ENCODE results near the gene PNMA5. TPM values are rescaled to one million over a fixed set of nuclear protein-coding genes. Genes with fewer than 3 reads are reported as not detected.

PNMA5 gene
- total RNA-seq, 1 experiment from 2014 or later: not detected

DNA sequence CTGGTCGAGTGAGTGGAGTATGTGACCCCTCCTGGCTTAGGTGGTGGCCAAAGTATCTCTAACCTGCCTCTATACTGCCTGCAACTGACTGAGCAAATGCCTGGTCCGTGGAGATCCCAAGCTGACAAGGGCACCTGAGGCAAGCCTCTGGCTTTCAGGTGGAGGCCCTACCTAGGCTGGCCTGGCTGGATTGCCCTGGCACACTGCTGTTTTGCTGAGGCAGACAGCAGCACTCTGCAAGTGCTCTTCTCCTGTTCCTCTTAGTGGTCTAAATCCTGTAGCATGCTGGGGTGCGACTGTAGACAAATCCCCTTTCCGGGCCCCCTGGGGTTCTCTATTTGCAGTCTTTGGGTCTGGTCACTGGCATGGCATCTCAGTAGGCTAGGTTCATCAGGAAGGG, 44.8 kb downstream of the PNMA5 start:
- no peak for ATAC-seq
- H4K20me1 ChIP-seq (ENCODE audit: low read length): no peaks in the 10 kb centered on the region
- no peak overlapping the region for H3K4me3 ChIP-seq (ENCODE audit: low read length)
- no peak overlapping the region for H2AFZ ChIP-seq (ENCODE audit: low read length)
- H3K9me3 ChIP-seq (ENCODE audit: low read length): no peaks in the 10 kb centered on the region
- no peaks in the 10 kb centered on the region for H3F3A ChIP-seq (ENCODE audit: low read length, unreplicated experiment)
- ChIA-PET CTCF (no interaction called here), POLR2A (ENCODE audit: unreplicated experiment) (no interaction called here)
- no peaks in the 10 kb centered on the region for H3K9me2 ChIP-seq (replicated peaks; ENCODE audit: low read length)
- no peak overlapping the region for H3K4me2 ChIP-seq (ENCODE audit: low read length)
- no TSS peak for BruUV-seq (replicated peaks)
- TF ChIP-seq EZH2 (IDR thresholded peaks at IDR 0.05; ENCODE audit: low read length, unreplicated experiment) (no peak), EZH2phosphoT487 (IDR thresholded peaks at IDR 0.05; ENCODE audit: borderline replicate concordance, low read length) (no peak)
- TF ChIP-seq, protein P1, sequence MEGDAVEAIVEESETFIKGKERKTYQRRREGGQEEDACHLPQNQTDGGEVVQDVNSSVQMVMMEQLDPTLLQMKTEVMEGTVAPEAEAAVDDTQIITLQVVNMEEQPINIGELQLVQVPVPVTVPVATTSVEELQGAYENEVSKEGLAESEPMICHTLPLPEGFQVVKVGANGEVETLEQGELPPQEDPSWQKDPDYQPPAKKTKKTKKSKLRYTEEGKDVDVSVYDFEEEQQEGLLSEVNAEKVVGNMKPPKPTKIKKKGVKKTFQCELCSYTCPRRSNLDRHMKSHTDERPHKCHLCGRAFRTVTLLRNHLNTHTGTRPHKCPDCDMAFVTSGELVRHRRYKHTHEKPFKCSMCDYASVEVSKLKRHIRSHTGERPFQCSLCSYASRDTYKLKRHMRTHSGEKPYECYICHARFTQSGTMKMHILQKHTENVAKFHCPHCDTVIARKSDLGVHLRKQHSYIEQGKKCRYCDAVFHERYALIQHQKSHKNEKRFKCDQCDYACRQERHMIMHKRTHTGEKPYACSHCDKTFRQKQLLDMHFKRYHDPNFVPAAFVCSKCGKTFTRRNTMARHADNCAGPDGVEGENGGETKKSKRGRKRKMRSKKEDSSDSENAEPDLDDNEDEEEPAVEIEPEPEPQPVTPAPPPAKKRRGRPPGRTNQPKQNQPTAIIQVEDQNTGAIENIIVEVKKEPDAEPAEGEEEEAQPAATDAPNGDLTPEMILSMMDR (conservative IDR thresholded peaks at IDR 0.05; ENCODE audit: low read depth, low read length): no peak
- H3K36me3 ChIP-seq (ENCODE audit: low read depth, low read length): peaks cover 16% of the 10 kb centered on the region
- H3K9ac ChIP-seq (ENCODE audit: low read length): no peak overlapping the region
- no peaks in the 10 kb centered on the region for H3K27me3 ChIP-seq (ENCODE audit: low read length)
- no peak for DNase-seq
- intact Hi-C loops (cut with micrococcal nuclease): no loop called here
- H3K79me2 ChIP-seq (ENCODE audit: low read length): no peaks in the 10 kb centered on the region
- no peak overlapping the region for H3K27ac ChIP-seq (ENCODE audit: low read length)
- H3K4me1 ChIP-seq (ENCODE audit: insufficient read depth, low read length): no peaks in the 10 kb centered on the region

DNA sequence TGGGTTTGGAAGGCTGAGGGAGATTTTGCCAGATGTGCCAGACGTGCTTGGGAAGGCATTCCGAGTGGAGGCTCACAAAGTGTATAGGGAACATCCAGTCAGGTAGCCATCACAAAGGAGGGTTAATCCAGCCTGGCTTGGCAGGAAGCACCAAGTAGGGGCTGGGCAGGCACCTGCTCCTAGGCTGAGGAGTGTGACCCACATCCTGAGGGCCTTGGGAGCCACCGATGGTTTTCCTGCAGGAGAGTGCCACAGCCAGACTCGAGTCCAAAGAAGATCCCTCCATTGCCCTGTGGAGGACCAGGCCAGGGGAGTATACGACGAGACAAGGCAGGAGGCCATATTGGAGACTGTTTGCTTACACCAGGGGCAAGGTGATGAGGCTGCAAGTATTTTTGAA, 47.2 kb downstream of the PNMA5 start:
- Histone ChIP-seq H3K9me3 (ENCODE audit: low read length) (no peaks in the 10 kb centered on the region), H3K27me3 (ENCODE audit: low read length) (no peaks in the 10 kb centered on the region), H3K9ac (ENCODE audit: low read length) (no peak overlapping the region), H3K79me2 (ENCODE audit: low read length) (no peaks in the 10 kb centered on the region), H3K27ac (ENCODE audit: low read length) (no peak overlapping the region), H3K36me3 (ENCODE audit: low read depth, low read length) (peaks cover 14% of the 10 kb centered on the region), H3K4me1 (ENCODE audit: insufficient read depth, low read length) (no peaks in the 10 kb centered on the region), H4K20me1 (ENCODE audit: low read length) (no peaks in the 10 kb centered on the region), H3K9me2 (replicated peaks; ENCODE audit: low read length) (no peaks in the 10 kb centered on the region), H3K4me3 (ENCODE audit: low read length) (no peak overlapping the region), H3K4me2 (ENCODE audit: low read length) (no peak overlapping the region), H3F3A (ENCODE audit: low read length, unreplicated experiment) (no peaks in the 10 kb centered on the region), H2AFZ (ENCODE audit: low read length) (no peak overlapping the region)
- ATAC-seq (no peak), DNase-seq (no peak)
- TF ChIP-seq, protein P1 (conservative IDR thresholded peaks at IDR 0.05; ENCODE audit: low read depth, low read length): no peak
- no peak for TF ChIP-seq EZH2 (IDR thresholded peaks at IDR 0.05; ENCODE audit: low read length, unreplicated experiment)
- ChIA-PET CTCF (no interaction called here), POLR2A (ENCODE audit: unreplicated experiment) (no interaction called here)
- intact Hi-C loops (cut with micrococcal nuclease): no loop called here
- no TSS peak for BruUV-seq (replicated peaks)

DNA sequence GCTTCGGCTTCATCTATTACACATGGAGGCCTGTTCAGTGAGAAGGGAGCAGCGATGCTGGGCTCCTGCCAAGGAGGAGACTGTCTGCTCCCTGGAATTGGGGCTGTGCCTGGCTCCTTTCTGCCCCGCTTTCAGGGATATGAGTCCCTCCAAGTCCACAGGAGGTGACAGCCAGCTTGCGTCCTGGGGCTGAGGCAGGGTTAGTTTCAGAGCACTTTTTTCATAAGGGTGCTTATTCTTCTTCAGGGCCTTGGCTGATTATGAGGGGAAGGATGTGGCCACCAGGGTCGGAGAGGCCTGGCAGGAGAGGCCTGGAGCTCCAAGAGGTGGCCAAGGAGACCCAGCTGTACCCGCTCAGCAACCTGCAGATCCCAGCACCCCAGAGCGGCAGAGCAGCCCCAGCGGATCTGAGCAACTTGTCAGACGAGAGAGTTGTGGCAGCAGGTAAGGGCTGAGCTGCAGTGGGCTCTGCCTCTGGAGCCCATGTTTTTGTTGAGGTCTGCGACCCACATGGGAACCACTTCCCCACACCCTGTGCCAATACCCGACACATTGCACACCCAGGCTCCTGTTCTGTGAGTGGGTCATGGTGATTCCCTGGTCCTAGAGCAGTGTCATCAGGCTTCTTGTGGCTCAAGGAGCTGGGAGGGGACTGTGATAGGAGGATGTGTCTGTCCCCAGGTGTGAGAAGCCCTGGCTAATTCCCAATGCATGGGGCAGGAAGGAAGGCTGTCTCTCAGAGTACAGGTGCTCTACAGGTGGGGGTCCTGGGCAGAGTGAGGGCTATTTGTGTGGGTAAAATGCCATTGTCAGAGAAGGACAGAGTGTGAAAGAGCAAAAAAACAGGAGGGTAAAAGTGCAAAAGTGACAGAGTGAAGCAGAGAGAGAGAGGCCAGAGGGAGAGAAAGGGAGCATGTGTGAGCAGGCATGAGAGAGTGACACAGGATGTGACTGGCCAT, 48.6 kb downstream of the PNMA5 start:
- TF ChIP-seq, protein P1 (conservative IDR thresholded peaks at IDR 0.05; ENCODE audit: low read depth, low read length): no peak
- no peak for TF ChIP-seq EZH2 (IDR thresholded peaks at IDR 0.05; ENCODE audit: low read length, unreplicated experiment)
- TF ChIP-seq EZH2phosphoT487 (IDR thresholded peaks at IDR 0.05; ENCODE audit: borderline replicate concordance, low read length): no peak
- no peak overlapping the region for H3K4me3 ChIP-seq (ENCODE audit: low read length)
- no peaks in the 10 kb centered on the region for H3K9me2 ChIP-seq (replicated peaks; ENCODE audit: low read length)
- H3K4me1 ChIP-seq (ENCODE audit: insufficient read depth, low read length): no peaks in the 10 kb centered on the region
- H4K20me1 ChIP-seq (ENCODE audit: low read length): no peaks in the 10 kb centered on the region
- H3K36me3 ChIP-seq (ENCODE audit: low read depth, low read length): peaks cover 14% of the 10 kb centered on the region
- intact Hi-C loops (cut with micrococcal nuclease): no loop called here
- POLR2A ChIA-PET (ENCODE audit: unreplicated experiment): no interaction called here
- no peak overlapping the region for H3K27ac ChIP-seq (ENCODE audit: low read length)
- DNase-seq (no peak), ATAC-seq (no peak)
- CTCF ChIA-PET: no interaction called here
- BruUV-seq (replicated peaks): no TSS peak
- H3K9ac ChIP-seq (ENCODE audit: low read length): no peak overlapping the region
- H3K79me2 ChIP-seq (ENCODE audit: low read length): no peaks in the 10 kb centered on the region
- H2AFZ ChIP-seq (ENCODE audit: low read length): no peak overlapping the region
- H3K27me3 ChIP-seq (ENCODE audit: low read length): no peaks in the 10 kb centered on the region
- no peak overlapping the region for H3K4me2 ChIP-seq (ENCODE audit: low read length)
- no peaks in the 10 kb centered on the region for H3K9me3 ChIP-seq (ENCODE audit: low read length)
- no peaks in the 10 kb centered on the region for H3F3A ChIP-seq (ENCODE audit: low read length, unreplicated experiment)

Measured in PC-3 (cell line).